ENCODE measurements around the gene RAD51.

The RAD51 gene

DNA sequence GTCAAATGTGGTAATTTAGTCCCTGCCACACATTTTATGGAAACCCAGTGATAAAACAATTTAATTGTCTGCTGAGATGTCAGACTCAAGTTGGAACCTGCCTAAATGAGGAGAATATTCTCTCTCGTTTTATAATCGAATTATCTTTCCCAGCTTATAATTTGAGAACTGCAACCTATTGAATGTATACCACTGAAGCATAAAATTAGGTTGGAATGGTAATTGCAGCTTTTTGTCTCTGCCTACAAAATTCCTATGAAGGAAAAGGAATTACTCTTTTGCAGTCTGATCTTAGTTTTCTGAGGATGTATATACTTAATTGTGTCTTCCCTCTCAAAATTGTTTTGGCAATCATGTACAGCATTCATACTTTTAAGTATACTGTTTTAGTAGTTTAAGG, 28.9 kb downstream of the RAD51 start:
- DNase-seq (ENCODE audit: low spot score), result no peak
- Histone ChIP-seq H3K27ac (replicated peaks; ENCODE audit: low read length) (no peak overlapping the region), H3K23ac (ENCODE audit: low read depth, low read length, poor library complexity) (no peak overlapping the region), H2AK5ac (ENCODE audit: low read depth, low read length) (no peak overlapping the region), H3K9me3 (replicated peaks in 1 of 2; ENCODE audit: control insufficient read depth in 2 of 2, insufficient read depth in 1 of 2, low read depth in 1 of 2, low read length in 2 of 2) (no peaks in the 10 kb centered on the region), H3K79me1 (ENCODE audit: low read depth, low read length) (no peaks in the 10 kb centered on the region), H2BK15ac (ENCODE audit: low read length) (no peak overlapping the region), H2BK5ac (ENCODE audit: low read length) (no peak overlapping the region), H3K36me3 (replicated peaks in 1 of 2; ENCODE audit: control insufficient read depth in 2 of 2, insufficient read depth in 2 of 2, low read length in 2 of 2) (peaks cover 3 to 83% of the 10 kb centered on the region in 2 donors), H3K4me1 (ENCODE audit: control insufficient read depth in 2 of 2, insufficient read depth in 1 of 2, low read depth in 1 of 2, low read length in 2 of 2) (no peaks in the 10 kb centered on the region), H2BK120ac (ENCODE audit: low read depth, low read length) (no peak overlapping the region), H3K4me2 (ENCODE audit: insufficient read depth, low read length, poor library complexity, severe bottlenecking) (no peak overlapping the region), H3K9ac (ENCODE audit: low read depth, low read length, poor library complexity) (no peak overlapping the region), H2BK12ac (ENCODE audit: low read length) (no peak overlapping the region), H3K18ac (ENCODE audit: low read length) (no peak overlapping the region), H4K91ac (ENCODE audit: low read depth, low read length, poor library complexity) (no peak overlapping the region), H4K8ac (ENCODE audit: low read depth, low read length) (no peak overlapping the region), H3K4ac (ENCODE audit: low read length) (no peak overlapping the region), H3K4me3 (ENCODE audit: low read length in 2 of 2) (no peak overlapping the region), H2AFZ (ENCODE audit: low read length) (no peak overlapping the region), H3K14ac (ENCODE audit: low read length) (no peak overlapping the region), H3K27me3 (ENCODE audit: control insufficient read depth in 3 of 3, insufficient read depth in 3 of 3, low read depth in 1 of 3, low read length in 3 of 3) (no peaks in the 10 kb centered on the region)
- WGBS, 2 donors (ENCODE audit: extremely low coverage in 2 of 2, insufficient read length in 2 of 2, insufficient replicate concordance in 1 of 2), result no CpG with 5 or more reads among the region's 2 CpGs

- DNase-seq (ENCODE audit: low spot score), result no peak
- WGBS, 2 donors (ENCODE audit: extremely low coverage in 2 of 2, insufficient read length in 2 of 2, insufficient replicate concordance in 1 of 2), result no CpG with 5 or more reads among the region's 3 CpGs
Observed at GRCh38 chr15:40731034-40731433, 36.1 kb downstream of the RAD51 start.

DNA sequence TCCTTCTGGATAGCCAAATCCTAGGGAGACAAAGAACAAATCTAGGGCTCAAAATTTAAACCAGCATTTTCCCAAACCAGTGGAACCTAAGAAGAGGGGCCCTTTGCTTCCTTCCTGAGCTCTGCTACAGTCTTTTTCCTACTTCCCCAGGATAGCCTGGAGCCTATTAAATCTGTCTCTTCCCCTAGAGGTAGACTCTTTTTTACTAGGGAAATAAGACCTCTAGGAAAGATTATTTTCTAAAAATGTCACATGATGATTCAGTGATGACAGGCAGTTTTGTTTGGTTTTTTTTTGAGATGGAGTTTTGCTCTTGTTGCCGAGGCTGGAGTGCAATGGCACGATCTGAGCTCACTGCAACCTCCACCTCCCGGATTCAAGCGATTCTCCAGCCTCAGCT, 41.6 kb downstream of the RAD51 start:
- Histone ChIP-seq H3K4me1 (ENCODE audit: control insufficient read depth in 2 of 2, insufficient read depth in 1 of 2, low read depth in 1 of 2, low read length in 2 of 2) (no peaks in the 10 kb centered on the region), H3K36me3 (replicated peaks in 1 of 2; ENCODE audit: control insufficient read depth in 2 of 2, insufficient read depth in 2 of 2, low read length in 2 of 2) (peaks cover 33 to 95% of the 10 kb centered on the region in 2 donors), H3K14ac (ENCODE audit: low read length) (no peak overlapping the region), H3K79me1 (ENCODE audit: low read depth, low read length) (no peaks in the 10 kb centered on the region), H2BK5ac (ENCODE audit: low read length) (no peak overlapping the region), H3K27me3 (ENCODE audit: control insufficient read depth in 3 of 3, insufficient read depth in 3 of 3, low read depth in 1 of 3, low read length in 3 of 3) (no peaks in the 10 kb centered on the region), H2BK120ac (ENCODE audit: low read depth, low read length) (no peak overlapping the region), H2BK12ac (ENCODE audit: low read length) (no peak overlapping the region), H2AFZ (ENCODE audit: low read length) (no peak overlapping the region), H3K27ac (replicated peaks; ENCODE audit: low read length) (no peak overlapping the region), H3K4me2 (ENCODE audit: insufficient read depth, low read length, poor library complexity, severe bottlenecking) (no peak overlapping the region), H3K9ac (ENCODE audit: low read depth, low read length, poor library complexity) (no peak overlapping the region), H2BK15ac (ENCODE audit: low read length) (no peak overlapping the region), H3K9me3 (replicated peaks in 1 of 2; ENCODE audit: control insufficient read depth in 2 of 2, insufficient read depth in 1 of 2, low read depth in 1 of 2, low read length in 2 of 2) (no peaks in the 10 kb centered on the region), H3K23ac (ENCODE audit: low read depth, low read length, poor library complexity) (no peak overlapping the region), H4K8ac (ENCODE audit: low read depth, low read length) (no peak overlapping the region), H4K91ac (ENCODE audit: low read depth, low read length, poor library complexity) (no peak overlapping the region), H3K4ac (ENCODE audit: low read length) (no peak overlapping the region), H3K18ac (ENCODE audit: low read length) (no peak overlapping the region), H2AK5ac (ENCODE audit: low read depth, low read length) (no peak overlapping the region), H3K4me3 (ENCODE audit: low read length in 2 of 2) (no peak overlapping the region)
- DNase-seq (ENCODE audit: low spot score), result no peak
- no CpG with 5 or more reads among the region's 4 CpGs for WGBS, 2 donors (ENCODE audit: extremely low coverage in 2 of 2, insufficient read length in 2 of 2, insufficient replicate concordance in 1 of 2)

More at GRCh38 chr15:40731034-40731433, 36.1 kb downstream of the RAD51 start:
- no peaks in the 10 kb centered on the region for H3K9me3 ChIP-seq (replicated peaks in 1 of 2; ENCODE audit: control insufficient read depth in 2 of 2, insufficient read depth in 1 of 2, low read depth in 1 of 2, low read length in 2 of 2)
- H4K8ac ChIP-seq (ENCODE audit: low read depth, low read length), result no peak overlapping the region
- no peak overlapping the region for H3K18ac ChIP-seq (ENCODE audit: low read length)
- no peak overlapping the region for H3K4ac ChIP-seq (ENCODE audit: low read length)
- no peak overlapping the region for H2BK15ac ChIP-seq (ENCODE audit: low read length)
- H3K79me1 ChIP-seq (ENCODE audit: low read depth, low read length), result no peaks in the 10 kb centered on the region
- H3K36me3 ChIP-seq (replicated peaks in 1 of 2; ENCODE audit: control insufficient read depth in 2 of 2, insufficient read depth in 2 of 2, low read length in 2 of 2), result peaks cover 21 to 82% of the 10 kb centered on the region in 2 donors
- H3K4me1 ChIP-seq (ENCODE audit: control insufficient read depth in 2 of 2, insufficient read depth in 1 of 2, low read depth in 1 of 2, low read length in 2 of 2), result no peaks in the 10 kb centered on the region
- no peak overlapping the region for H3K27ac ChIP-seq (replicated peaks; ENCODE audit: low read length)
- no peak overlapping the region for H3K9ac ChIP-seq (ENCODE audit: low read depth, low read length, poor library complexity)
- H2AK5ac ChIP-seq (ENCODE audit: low read depth, low read length), result no peak overlapping the region
- no peak overlapping the region for H3K23ac ChIP-seq (ENCODE audit: low read depth, low read length, poor library complexity)
- no peak overlapping the region for H4K91ac ChIP-seq (ENCODE audit: low read depth, low read length, poor library complexity)
- H3K27me3 ChIP-seq (ENCODE audit: control insufficient read depth in 3 of 3, insufficient read depth in 3 of 3, low read depth in 1 of 3, low read length in 3 of 3), result no peaks in the 10 kb centered on the region
- H3K14ac ChIP-seq (ENCODE audit: low read length), result no peak overlapping the region
- H2BK120ac ChIP-seq (ENCODE audit: low read depth, low read length), result no peak overlapping the region
- H2AFZ ChIP-seq (ENCODE audit: low read length), result no peak overlapping the region
- no peak overlapping the region for H3K4me2 ChIP-seq (ENCODE audit: insufficient read depth, low read length, poor library complexity, severe bottlenecking)
- H3K4me3 ChIP-seq (ENCODE audit: low read length in 2 of 2), result no peak overlapping the region
- no peak overlapping the region for H2BK12ac ChIP-seq (ENCODE audit: low read length)
- H2BK5ac ChIP-seq (ENCODE audit: low read length), result no peak overlapping the region

DNA sequence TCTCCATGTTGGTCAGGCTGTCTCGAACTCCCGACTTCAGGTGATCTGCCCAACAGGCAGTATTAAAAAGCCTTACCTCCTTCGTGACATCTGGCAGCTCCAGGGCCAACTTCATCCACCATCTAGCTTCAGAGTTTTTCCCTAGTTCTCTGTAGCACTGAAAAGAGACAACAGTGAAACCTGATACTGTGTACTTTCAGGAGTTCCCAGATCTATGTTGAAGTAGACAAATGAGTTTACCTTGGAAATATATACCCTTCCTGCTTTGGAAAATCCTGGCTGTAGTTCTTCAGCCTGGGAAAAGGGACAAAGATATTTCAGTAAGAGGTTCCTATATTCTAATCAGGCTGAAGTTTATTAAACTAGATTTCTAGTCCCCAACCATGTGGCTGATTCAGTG, 42.1 kb downstream of the RAD51 start:
- no CpG with 5 or more reads among the region's 3 CpGs for WGBS, 2 donors (ENCODE audit: extremely low coverage in 2 of 2, insufficient read length in 2 of 2, insufficient replicate concordance in 1 of 2)
- Histone ChIP-seq H2BK120ac (ENCODE audit: low read depth, low read length) (no peak overlapping the region), H3K4me1 (ENCODE audit: control insufficient read depth in 2 of 2, insufficient read depth in 1 of 2, low read depth in 1 of 2, low read length in 2 of 2) (no peaks in the 10 kb centered on the region)

More for the DNA sequence above, 42.1 kb downstream of the RAD51 start:
- Histone ChIP-seq H3K27ac (replicated peaks; ENCODE audit: low read length) (no peak overlapping the region), H3K36me3 (replicated peaks in 1 of 2; ENCODE audit: control insufficient read depth in 2 of 2, insufficient read depth in 2 of 2, low read length in 2 of 2) (peaks cover 31 to 94% of the 10 kb centered on the region in 2 donors), H2AFZ (ENCODE audit: low read length) (no peak overlapping the region), H3K18ac (ENCODE audit: low read length) (no peak overlapping the region), H2BK15ac (ENCODE audit: low read length) (no peak overlapping the region), H3K23ac (ENCODE audit: low read depth, low read length, poor library complexity) (no peak overlapping the region), H3K4ac (ENCODE audit: low read length) (no peak overlapping the region), H3K4me2 (ENCODE audit: insufficient read depth, low read length, poor library complexity, severe bottlenecking) (no peak overlapping the region), H4K91ac (ENCODE audit: low read depth, low read length, poor library complexity) (no peak overlapping the region), H3K4me3 (ENCODE audit: low read length in 2 of 2) (no peak overlapping the region), H3K79me1 (ENCODE audit: low read depth, low read length) (no peaks in the 10 kb centered on the region), H3K9ac (ENCODE audit: low read depth, low read length, poor library complexity) (no peak overlapping the region), H4K8ac (ENCODE audit: low read depth, low read length) (no peak overlapping the region), H2AK5ac (ENCODE audit: low read depth, low read length) (no peak overlapping the region), H3K9me3 (replicated peaks in 1 of 2; ENCODE audit: control insufficient read depth in 2 of 2, insufficient read depth in 1 of 2, low read depth in 1 of 2, low read length in 2 of 2) (no peaks in the 10 kb centered on the region), H3K14ac (ENCODE audit: low read length) (no peak overlapping the region), H2BK5ac (ENCODE audit: low read length) (no peak overlapping the region), H2BK12ac (ENCODE audit: low read length) (no peak overlapping the region), H3K27me3 (ENCODE audit: control insufficient read depth in 3 of 3, insufficient read depth in 3 of 3, low read depth in 1 of 3, low read length in 3 of 3) (no peaks in the 10 kb centered on the region)
- no peak for DNase-seq (ENCODE audit: low spot score)
